ENCODE measurements around the gene SEC14L3. TPM values are rescaled to one million over a fixed set of nuclear protein-coding genes. Genes with fewer than 3 reads are reported as not detected.

The SEC14L3 gene
- total RNA-seq, 1 experiment from 2014 or later = not detected

GRCh38 chr22:30474683-30475424 lies 3.0 kb upstream of the SEC14L3 start:
- Histone ChIP-seq H2BK5ac (ENCODE audit: insufficient read length, low read length) (no peak overlapping the region), H3K79me2 (ENCODE audit: insufficient read depth, low read length) (no peaks in the 10 kb centered on the region), H3K4ac (ENCODE audit: low read depth, low read length) (no peak overlapping the region), H3K9me3 (ENCODE audit: control insufficient read depth, low read depth, low read length) (no peaks in the 10 kb centered on the region), H3K14ac (ENCODE audit: insufficient read depth, low read length) (no peak overlapping the region), H4K20me1 (ENCODE audit: control insufficient read depth, insufficient read depth, insufficient read length) (no peaks in the 10 kb centered on the region), H2BK120ac (ENCODE audit: low read depth, low read length, poor library complexity, severe bottlenecking) (no peak overlapping the region), H3K27ac (ENCODE audit: insufficient read length, low read depth, low read length) (no peak overlapping the region), H2AK5ac (ENCODE audit: insufficient read length, low read length) (no peak overlapping the region), H4K91ac (ENCODE audit: insufficient read length, low read depth, low read length) (no peak overlapping the region), H3T11ph (ENCODE audit: low read length) (no peak overlapping the region), H2AFZ (ENCODE audit: low read length) (no peak overlapping the region), H3K18ac (ENCODE audit: insufficient read length, low read depth, low read length) (no peak overlapping the region), H4K8ac (replicated peaks; ENCODE audit: insufficient read length, low read depth, low read length) (no peak overlapping the region), H3K4me1 (ENCODE audit: insufficient read depth, low read length) (no peaks in the 10 kb centered on the region), H3K4me2 (ENCODE audit: insufficient read depth, insufficient read length, low read length) (no peak overlapping the region), H2BK12ac (ENCODE audit: insufficient read length, low read depth, low read length) (no peak overlapping the region), H3K23ac (ENCODE audit: insufficient read length, low read depth, low read length) (no peak overlapping the region), H3K79me1 (ENCODE audit: insufficient read depth, low read depth, low read length, poor library complexity, severe bottlenecking) (no peaks in the 10 kb centered on the region), H4K5ac (ENCODE audit: insufficient read length, low read depth, low read length) (no peak overlapping the region), H2BK15ac (ENCODE audit: low read depth, low read length) (no peak overlapping the region), H3K9ac (ENCODE audit: extremely low read depth, insufficient read length, low read length) (no peak overlapping the region), H3K23me2 (ENCODE audit: insufficient read length, low read depth, low read length, poor library complexity, severe bottlenecking) (no peaks in the 10 kb centered on the region), H3K27me3 (ENCODE audit: insufficient read depth, low read length) (no peaks in the 10 kb centered on the region), H3K56ac (ENCODE audit: insufficient read length, low read depth, low read length) (no peak overlapping the region), H2BK20ac (ENCODE audit: low read depth, low read length, poor library complexity, severe bottlenecking) (no peak overlapping the region)
- TF ChIP-seq CTCF (conservative IDR thresholded peaks at IDR 0.05) = no peak
- H3K4me3 Mint-ChIP-seq = no peak overlapping the region
- H3K27me3 Mint-ChIP-seq (ENCODE audit: low read depth) = peaks cover 28% of the 10 kb centered on the region
- peak; percentile 45 for DNase-seq
- H3K4me1 Mint-ChIP-seq = peaks cover 4 to 12% of the 10 kb centered on the region in 2 experiments
- H3K9me3 Mint-ChIP-seq = no peaks in the 10 kb centered on the region; a peak in 1 of 5 replicates
- no peak overlapping the region; a peak in 1 of 7 replicates for H3K27ac Mint-ChIP-seq
- WGBS (ENCODE audit: extremely low coverage, insufficient read length, low lambda C conversion rate) = no CpG with 5 or more reads among the region's 6 CpGs
- no peaks in the 10 kb centered on the region for H3K36me3 Mint-ChIP-seq (ENCODE audit: insufficient read depth in 1 of 3, low read depth in 3 of 3)

Data from H9 (cell line).